ENCODE measurements around the gene IGSF22.

Gene IGSF22

DNA sequence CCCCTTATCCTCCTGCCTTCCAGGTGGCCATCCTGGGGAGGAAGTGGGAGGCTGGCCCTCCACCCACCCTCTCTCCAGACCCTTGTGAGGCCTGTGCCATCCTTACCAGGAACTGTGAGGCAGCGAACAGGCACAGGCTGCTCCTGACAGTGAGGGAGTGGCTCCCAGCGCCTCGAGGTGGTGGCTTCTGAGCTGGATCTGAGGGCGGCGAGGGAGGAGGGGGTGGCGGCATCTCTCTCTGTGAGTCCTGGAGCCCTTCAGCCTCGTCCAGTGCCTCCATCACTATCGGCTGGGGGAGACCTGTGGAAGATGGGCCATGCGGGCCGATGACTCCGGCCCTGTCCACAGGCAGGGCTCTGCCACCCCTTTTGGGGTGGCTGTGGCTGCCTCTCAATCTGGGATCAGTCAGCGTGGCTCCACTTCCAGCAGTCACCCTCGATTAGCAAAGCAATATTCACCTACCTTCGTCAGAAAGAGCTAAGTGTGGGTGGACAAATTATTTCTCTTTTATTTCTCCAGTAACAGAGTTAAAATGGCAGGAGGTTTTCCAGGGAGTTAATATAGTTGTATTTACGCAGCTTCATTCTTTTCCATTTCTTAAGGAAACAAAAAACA is 18.0 kb upstream of the IGSF22 start:
- DNase-seq (ENCODE audit: low read depth) = no peak

DNA sequence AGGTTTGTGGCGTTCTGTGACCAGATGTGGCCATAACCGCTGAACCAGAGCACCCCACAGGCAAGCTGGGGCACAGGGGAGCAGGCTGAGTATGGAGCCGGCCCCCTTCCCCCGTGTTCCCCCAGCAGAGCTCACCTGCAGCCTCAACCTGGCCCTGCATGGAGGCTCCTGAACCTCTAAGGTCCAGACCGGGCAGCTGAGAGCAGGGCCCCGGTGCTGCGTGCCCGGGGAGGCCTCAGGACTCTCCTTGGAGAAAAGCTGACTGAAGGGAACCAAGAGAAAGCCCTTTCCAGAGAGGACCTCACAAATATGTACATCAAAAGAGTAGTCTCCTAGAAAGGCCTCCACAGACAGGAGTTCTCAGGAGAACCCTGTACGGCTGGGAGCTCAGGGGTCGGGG is 17.4 kb upstream of the IGSF22 start:
- DNase-seq (ENCODE audit: low read depth) = no peak

DNA sequence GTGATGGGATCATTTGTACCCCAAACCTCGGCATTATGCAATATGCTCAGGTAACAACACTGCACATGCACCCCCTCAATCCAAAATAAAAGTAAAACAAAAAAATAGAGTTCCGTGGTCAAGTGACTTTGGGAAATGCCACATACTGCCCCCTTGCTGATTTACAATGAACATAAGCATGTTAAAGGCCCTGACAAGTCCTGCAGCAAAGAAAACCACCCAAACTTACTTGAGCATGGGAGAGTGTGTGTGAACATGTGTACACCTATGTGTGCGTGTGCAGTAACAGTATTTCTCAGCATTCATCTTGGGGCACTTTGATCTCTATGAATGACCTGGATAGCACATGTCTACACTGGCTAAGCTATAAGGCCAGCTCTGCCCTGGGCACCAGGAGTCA is 15.8 kb upstream of the IGSF22 start:
- DNase-seq (ENCODE audit: low read depth) = no peak

DNA sequence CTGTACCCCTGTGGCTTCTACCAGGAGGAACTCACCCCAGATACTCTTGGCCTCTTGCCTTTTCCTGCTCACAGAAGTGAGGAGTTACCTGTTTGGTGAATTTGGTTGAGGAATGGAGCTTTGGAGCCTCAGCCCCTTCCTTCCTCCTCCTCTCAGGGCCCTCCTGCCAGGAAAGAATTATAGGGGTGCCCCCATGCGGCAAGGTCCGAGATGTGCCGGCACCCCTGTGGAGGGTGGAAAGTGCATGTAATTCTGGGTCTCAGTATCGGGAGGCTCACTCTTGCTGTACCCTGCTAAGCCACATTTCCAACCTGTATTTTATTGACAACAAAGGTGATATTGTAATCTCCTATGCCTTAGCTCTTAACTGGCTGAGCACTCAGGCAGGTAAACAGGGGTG is 13.7 kb upstream of the IGSF22 start:
- no peak for DNase-seq (ENCODE audit: low read depth)

DNA sequence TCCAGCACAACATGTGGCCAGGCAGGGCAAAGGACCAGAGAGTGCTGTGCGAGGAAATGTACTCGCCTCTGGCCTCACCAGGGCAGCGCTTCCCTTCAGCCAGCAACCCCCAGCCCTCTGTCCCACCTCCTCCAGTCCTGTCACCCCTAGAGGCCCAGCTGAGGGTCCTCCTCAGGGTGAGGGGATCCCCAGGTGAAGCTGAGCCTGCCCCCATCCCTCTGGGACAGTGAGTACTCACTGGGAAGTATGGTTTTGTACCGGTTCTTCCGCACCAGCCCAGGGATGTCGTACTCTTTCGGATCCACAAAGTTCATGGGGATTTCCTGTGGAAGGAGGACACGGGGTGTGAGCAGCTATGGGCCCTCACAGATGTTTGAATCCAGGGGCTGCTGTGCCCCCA is 11.7 kb upstream of the IGSF22 start:
- no peak for DNase-seq (ENCODE audit: low read depth)

DNA sequence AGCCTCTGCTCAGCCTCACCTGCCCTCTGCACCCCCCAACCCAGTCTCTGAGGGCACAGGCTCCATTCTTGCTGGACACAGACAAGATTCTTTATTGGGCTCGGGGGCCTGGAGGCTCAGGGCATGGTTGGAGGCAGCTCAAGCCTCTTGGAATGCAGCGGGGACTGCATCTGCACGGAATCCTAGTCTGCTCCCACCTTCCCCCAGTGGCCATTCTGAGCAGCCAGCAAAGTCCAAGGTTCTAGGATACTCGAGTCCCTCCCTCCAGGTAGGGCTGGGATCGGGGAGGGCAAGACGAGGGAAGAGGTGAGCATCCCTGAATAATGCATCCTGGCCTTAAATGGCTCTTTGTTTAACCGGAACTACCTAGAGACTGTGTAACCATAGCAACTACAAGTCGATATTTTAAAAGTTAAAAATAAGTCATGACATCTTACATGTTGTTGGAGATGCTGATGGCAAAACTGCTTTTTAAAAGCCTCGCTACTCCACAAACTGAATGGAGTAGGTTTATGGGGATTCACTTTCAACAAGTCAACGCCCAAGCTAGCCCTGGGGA is 10.7 kb upstream of the IGSF22 start:
- no peak for DNase-seq (ENCODE audit: low read depth)

DNA sequence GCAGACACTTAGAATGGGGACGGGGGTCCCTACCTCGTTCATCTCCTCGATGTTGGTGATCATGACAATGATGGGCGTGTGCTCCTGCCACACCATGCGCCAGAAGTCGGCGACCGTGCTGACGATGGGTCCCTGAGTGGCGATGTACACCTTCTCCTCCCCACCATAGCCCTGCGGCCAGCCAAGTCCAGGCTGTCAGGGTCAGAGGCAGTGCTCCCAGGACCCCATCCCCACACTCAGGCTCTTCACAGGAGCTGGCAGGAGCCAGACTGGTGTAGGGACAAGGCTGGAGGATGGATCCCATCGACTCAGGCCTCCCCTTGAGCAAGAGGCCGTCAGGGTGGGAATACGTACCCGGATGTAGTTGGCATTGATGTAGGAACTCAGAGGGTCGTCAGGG is 7.2 kb upstream of the IGSF22 start:
- DNase-seq (ENCODE audit: low read depth) = no peak

DNA sequence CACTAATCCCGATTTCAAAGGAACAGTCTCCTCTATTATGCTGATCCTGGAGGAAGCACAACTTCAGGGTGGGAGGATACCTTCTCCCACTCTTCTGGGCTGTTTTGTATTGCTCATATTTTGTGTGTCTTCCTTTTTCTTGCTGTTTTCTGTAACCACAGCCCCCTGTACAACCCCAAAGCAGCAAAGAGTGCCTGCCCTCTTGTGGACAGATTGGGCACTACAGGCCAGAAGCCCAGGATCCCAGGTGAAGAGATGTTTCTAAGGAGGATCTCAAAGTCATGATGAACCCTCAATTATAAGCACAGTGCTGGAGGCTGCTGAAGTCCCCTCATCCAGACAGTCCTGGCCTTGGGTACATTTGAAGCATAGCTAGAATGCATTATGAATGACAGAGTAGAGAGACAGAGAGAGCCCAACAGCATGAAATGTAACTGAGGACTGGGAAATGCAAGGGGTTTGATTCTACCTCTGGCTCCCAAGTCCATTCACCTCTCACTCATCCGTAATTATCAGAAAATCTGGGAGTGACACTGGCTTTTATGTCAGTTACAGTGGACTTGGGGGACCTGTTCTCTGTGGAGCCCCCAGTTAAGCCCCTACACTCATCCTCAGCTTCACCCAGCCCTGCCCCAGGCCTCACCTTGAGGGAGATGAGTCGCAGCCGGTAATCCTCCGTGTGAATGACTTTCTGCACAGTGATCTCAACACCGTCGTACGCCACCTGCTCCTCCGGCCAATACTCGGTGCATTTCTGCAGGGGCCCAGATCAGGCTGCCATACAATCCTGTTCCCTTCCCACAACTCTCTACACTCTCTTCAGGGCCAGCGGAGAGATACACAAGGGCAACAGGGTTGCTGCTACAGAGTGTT is 6.2 kb upstream of the IGSF22 start:
- DNase-seq (ENCODE audit: low read depth) = no peak

DNA sequence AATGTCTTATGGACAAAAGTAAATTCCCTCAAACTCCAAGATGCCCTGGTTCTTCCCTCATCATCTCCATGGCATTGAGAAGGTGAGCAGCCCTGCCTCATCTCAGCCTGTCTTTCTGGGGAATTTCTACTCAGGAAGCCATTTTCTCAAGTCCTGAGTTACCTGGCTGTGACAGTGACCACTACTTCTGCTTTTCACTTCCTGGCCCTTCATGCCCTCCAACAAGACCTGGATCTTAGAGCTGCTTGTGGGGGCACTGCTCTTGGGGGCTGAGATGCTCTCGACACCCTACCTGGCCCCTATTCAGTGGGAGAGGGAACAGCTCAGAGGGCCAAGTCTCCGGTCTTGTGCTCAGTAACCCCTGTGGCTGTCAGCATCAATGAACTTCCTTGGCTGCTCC is 5.5 kb upstream of the IGSF22 start:
- DNase-seq (ENCODE audit: low read depth) = no peak

DNA sequence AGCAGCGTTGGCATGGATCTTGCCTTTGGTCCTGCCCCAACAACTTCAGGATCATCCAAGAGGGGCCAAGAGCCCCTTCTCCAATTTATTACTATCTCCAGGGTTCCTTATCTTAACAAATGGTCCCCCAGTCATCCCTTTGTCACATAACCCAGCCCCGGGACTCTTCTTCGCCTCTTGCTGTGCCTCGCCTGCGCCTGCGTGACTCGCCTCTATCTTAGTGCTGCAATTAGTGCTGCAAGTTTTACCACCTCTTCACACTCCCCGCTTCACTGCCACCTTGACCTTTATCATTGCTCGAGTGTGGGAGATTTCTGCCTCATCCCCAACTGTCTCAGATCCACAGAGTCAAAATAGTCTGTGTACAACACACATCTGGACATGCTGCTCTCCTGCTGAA is 4.0 kb upstream of the IGSF22 start:
- no peak for DNase-seq (ENCODE audit: low read depth)

DNA sequence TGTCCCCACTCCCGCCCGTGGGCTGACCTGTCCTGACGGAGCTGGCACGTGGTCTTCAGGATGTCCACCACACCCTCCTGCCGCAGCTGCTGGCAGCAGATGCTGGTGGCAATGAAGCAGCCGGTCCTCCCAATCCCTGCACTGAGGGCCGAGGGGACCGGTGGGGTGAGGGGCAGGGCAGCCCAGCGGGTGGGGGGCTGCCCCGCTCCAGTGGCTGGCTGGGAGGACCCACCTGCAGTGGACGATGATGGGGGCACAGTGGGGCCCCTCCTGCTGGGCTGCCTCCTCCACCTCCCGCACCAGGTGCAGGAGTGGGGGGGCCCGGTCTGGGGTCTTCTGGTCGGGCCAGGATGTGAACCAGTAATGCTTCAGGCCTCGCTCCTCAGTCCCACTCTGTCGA is 3.4 kb upstream of the IGSF22 start:
- no peak for DNase-seq (ENCODE audit: low read depth)

DNA sequence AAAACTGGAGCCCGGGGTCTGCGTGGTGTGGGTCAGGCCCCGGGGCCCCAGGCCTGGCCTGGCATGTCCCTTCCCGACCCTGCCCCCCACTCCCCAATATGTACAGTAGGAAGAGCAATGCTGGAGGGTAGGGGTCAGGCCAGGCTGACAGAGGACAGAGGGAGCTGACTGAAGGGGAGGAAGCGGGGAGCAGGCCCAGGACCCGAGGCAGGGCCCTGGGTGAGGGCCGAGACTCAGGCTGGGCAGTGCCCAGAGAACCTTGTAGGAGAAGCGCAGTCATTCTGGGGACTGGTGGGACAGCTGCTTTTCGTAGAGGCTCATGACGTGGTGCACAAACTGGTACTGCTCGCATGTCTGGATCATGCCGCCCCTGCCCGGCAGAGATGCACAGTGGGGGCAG is 2.7 kb upstream of the IGSF22 start:
- DNase-seq (ENCODE audit: low read depth) = no peak

DNA sequence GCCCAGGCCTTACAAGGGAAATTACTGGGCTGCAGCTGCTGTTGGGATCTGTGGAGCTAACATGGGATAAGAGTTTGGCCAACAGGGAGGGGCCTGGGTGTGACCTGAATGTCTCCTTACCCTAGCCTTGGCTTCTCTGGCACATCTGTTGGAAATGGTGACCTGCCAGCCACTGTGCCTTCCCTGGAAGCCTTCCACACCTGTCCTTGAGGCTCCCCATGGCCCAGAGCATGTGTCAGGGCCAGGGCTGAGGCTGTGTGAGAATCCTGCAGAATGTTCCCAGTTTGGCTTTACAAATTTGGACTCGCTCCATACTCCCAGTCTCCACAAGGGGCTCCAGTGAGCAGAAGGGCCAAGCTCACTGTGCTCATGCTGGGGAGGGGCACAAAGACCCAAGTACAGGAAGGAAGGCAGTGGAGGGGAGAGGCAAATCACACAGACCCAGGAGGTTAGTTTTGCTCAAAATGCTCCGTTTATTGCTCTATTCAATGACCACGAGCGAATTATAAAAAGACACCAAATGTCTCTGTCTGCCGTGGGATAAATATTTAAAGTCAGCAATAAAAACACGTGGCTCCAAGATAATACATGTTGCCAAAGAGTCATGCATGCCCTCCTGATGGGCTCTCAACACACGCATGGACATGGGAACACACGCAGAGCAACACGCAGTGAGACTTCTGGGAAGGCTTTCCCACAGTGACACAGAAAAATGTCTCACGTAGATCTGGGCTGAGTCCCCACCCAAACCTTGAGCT is 1.7 kb upstream of the IGSF22 start:
- no peak for DNase-seq (ENCODE audit: low read depth)

DNA sequence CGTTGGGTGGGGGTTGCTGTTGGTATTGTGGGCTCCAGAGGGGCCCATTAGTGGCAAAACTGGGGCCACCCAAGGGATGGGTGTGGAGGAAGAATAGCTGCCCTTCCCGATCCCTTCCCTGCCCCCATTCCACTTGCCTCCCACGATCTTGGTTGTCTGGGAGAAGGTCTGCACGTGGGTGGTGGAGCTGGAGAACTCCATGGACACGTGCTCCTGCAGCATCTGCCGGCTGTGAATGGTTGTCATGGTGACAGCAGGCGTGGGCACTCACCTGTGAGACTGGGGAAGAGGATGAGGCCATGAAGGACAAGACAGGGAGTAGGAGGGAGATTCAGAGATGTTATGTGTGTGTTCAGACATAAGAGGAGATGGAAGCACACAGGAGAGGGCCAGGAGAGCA is 2.0 kb downstream of the IGSF22 start:
- no peak for DNase-seq (ENCODE audit: low read depth)

DNA sequence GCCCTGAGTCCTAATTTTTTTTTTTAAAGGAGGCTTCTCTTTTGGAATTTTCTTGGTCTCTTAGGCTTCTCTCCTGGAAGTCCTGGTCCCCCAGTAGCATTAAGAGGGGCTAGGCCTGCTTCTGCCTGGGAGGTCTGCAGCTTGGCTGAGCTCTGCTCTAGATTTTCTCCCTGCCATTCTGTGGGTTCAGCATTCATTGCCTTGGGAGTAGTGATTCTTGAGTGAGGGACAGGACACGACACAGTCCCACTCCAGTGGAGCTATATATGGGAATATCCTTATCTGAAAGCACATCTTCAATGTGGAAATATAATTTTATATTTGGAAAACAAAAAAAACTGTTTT is 3.7 kb downstream of the IGSF22 start:
- DNase-seq (ENCODE audit: low read depth) = no peak

DNA sequence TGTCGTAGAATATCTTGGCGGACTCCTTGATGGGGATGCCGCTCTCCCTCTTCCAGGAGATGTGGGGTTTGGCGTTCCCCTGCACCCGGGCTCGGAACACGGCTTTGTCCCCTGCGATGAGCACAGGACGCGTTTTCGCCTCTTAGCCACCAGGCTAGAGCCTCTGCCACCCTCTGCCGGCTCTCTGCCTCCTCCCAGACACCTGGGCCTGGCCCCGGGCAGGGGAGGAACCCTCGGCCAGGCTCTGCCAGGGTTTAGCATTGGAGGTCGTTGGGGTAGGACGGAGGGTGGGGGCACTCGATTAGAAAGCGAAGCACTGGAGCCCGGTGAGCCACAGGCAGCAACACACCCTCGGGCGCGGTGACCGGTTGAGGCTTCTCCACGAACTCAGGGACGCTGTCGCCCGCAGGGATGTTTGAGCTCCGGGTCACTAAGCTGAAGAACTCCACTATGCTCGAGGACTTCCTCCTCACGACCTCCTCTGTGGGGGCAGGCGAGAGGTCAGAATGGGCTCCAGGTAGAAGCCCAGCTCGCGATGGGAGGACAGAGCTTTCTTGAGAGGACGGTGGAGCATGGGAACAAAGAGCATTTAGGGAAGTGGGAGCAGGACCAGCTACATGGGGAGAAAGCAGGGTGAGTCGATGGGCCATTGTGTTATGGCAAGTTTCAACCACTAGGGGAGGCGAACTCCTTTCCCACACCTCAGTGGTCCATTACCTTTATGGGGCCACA is 4.3 kb downstream of the IGSF22 start:
- DNase-seq (ENCODE audit: low read depth) = no peak

DNA sequence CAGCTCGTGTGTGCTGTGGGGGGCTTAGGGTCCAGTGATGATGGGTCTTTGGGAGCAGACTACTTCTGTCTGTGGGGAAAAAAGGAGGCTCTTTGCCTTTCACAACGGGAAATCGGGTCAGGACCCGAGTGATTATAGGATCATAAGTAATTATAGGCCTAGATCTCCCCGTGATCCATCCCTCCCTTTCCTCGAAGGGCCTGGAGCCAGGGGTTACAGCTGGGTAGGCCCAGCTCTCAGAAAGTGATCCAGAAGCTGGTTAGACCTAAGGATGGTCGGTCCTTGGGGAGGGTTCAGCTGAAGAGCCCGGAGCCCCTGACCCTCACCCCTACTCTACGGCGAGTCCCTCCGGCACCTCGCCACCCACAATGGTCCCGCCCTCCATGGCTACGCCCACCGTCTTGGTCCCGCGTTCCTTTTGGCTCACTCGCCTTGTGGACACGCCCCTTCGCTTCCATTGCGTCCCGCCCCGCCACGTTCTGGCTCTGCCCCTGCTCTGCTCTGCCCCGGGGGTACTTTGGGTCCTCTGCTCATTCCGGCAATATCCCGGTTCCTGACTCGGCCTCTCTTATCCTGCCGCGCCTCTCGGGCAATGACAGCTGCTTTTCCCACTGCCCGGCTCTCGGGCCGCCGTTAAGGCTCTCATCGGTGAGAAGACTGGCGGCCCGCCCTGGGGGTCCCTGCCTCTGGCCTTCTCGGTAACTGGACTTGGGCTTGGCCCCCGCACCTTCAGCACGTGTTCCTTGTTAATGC is 5.0 kb downstream of the IGSF22 start:
- no peak for DNase-seq (ENCODE audit: low read depth)

DNA sequence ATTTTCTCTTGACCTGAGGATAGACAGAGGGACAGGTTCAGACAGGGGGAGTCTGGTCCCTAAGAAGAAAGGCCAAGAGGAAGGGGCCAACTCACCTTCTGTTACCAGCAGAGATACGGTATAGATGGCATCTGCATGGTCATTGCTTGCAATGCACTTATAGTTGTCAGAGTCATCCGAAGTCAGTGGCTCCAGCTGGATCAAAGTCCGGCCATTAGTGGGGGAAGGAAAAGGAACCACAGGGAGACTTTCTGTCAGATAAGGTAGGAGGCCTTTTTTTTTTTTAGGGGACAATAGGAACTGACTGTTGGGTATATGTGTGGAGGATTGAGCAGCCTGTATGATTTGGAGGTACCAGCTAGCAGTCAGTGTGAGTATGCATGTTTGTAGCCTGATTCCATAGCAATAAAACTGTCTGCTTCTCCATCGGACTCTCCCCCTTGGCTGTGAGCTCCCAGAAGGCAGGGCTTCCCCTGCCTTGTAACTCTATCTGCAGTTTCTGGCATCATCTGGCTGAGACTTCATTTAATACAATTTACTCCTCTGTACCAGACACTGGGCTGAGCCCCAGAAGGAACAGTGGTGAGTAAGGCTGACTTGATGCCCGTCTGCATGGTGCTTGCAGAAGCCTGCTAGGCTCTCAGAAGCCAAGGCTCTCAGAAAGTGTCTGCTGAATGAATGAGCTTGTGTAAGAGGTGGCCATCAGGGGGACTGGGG is 5.7 kb downstream of the IGSF22 start:
- DNase-seq (ENCODE audit: low read depth) = peak; percentile 69

DNA sequence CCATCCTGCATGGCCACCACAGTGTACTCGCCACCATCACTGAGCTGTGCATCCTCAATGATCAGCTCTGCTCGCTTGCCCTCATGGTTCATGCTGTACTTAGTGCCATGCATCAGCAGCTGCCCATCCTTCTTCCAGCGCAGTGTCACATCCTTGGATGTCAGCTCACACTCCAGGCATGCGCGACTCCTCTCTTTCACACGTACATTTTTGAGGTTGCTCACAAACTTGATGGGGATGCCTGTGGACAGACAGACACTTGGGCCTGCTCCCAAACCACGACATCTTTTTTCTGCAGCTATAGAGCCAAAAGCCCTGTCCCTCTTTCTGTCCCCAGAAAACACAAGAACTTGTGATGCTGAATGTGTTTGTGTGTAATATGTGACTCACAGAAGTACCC is 10.5 kb downstream of the IGSF22 start:
- no peak for DNase-seq (ENCODE audit: low read depth)

DNA sequence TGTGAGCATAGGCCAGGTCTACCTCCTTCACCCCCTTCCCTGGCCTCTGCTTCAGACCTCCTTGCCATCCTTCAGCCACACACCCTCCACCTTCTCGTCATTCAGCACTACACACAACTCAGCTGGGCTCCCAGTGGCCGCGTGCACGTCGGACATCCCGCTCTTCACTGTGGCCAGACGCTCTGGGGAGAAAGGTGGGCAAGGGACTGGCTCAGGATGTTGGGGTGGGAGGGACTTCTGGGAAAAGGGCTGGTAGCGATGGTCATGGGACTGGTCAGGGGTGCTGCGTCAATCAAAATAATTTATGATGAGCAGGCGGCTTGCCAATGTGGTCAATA is 11.6 kb downstream of the IGSF22 start:
- no peak for DNase-seq (ENCODE audit: low read depth)

All from stromal cell of bone marrow (primary cell).